WTC11 (cell line): ENCODE results near the gene ZDHHC14. TPM values are rescaled to one million over a fixed set of nuclear protein-coding genes. Genes with fewer than 3 reads are reported as not detected.

Source experiments
- ATAC-seq: fragments of 200-7000 bp; cut with Tn5 transposase; 2 replicates; pipeline ENCODE4 v1.10.0; 2021; ENCODE audit warnings: mild to moderate bottlenecking, moderate library complexity
- CTCF ChIA-PET: fragments of 300-600 bp; sonication (Branson Sonifier 250); formaldehyde crosslinking; loops from one replicate; lab custom pipeline; 2021; ENCODE audit warnings: antibody characterized with exemption; lab: Charles Lee
- POLR2A ChIA-PET: fragments of 350-600 bp; sonication (Branson Sonifier 250); formaldehyde crosslinking; loops from one replicate; lab custom pipeline; 2021; ENCODE audit warnings: antibody characterized with exemption; lab: Charles Lee
- DNase-seq: peaks from one replicate; pipeline ENCODE4 v3.0.0; 2021; ENCODE audit warnings: low spot score
- H3K27ac Mint-ChIP-seq: 2 replicates; pipeline ENCODE4 v1.8.0; 2021; ENCODE audit warnings: mixed read lengths
- H3K27me3 Mint-ChIP-seq: 2 replicates; pipeline ENCODE4 v1.8.0; 2021; ENCODE audit warnings: low read depth, mild to moderate bottlenecking, moderate library complexity, mixed read lengths
- H3K36me3 Mint-ChIP-seq: 2 replicates; pipeline ENCODE4 v1.8.0; 2021; ENCODE audit warnings: mixed read lengths
- H3K4me1 Mint-ChIP-seq: 2 replicates; pipeline ENCODE4 v1.8.0; 2022; ENCODE audit warnings: mixed read lengths
- H3K4me3 Mint-ChIP-seq: 2 replicates; pipeline ENCODE4 v1.8.0; 2021; ENCODE audit warnings: mild to moderate bottlenecking, moderate library complexity, mixed read lengths
- H3K9me3 Mint-ChIP-seq: 2 replicates; pipeline ENCODE4 v1.8.0; 2021; ENCODE audit warnings: mixed read lengths
- CBFB ChIP-seq: sonication (generic); formaldehyde crosslinking; IDR thresholded peaks from 2 replicates; pipeline ENCODE4 v1.8.1; 2022; ENCODE audit warnings: mild to moderate bottlenecking, low read depth, missing genetic modification reagents
- EMX1 ChIP-seq: fragments of 250-450 bp; sonication (Bioruptor Pico); IDR thresholded peaks from 2 replicates; pipeline ENCODE4 v1.8.0; 2021; ENCODE audit warnings: mild to moderate bottlenecking
- FOXJ3 ChIP-seq: sonication (generic); formaldehyde crosslinking; IDR thresholded peaks from 2 replicates; pipeline ENCODE4 v1.9.0; 2021; ENCODE audit warnings: missing genetic modification reagents, mild to moderate bottlenecking, borderline replicate concordance
- FOXP1 ChIP-seq: sonication (generic); formaldehyde crosslinking; IDR thresholded peaks from 2 replicates; pipeline ENCODE4 v1.8.0; 2022; ENCODE audit warnings: missing genetic modification reagents, mild to moderate bottlenecking, moderate library complexity, borderline replicate concordance
- HMGA2 ChIP-seq: fragments of 250-450 bp; sonication (Bioruptor Pico); IDR thresholded peaks from 2 replicates; pipeline ENCODE4 v1.4.0; 2021; ENCODE audit warnings: mild to moderate bottlenecking, moderate library complexity
- IRF2 ChIP-seq: sonication (generic); formaldehyde crosslinking; IDR thresholded peaks from 2 replicates; pipeline ENCODE4 v1.8.0; 2022; ENCODE audit warnings: low read depth, missing genetic modification reagents, borderline replicate concordance
- JUN ChIP-seq: sonication (generic); formaldehyde crosslinking; IDR thresholded peaks from 2 replicates; pipeline ENCODE4 v1.8.0; 2023; ENCODE audit warnings: mild to moderate bottlenecking, missing genetic modification reagents
- NFATC4 ChIP-seq: fragments of 250-450 bp; sonication (Bioruptor Pico); IDR thresholded peaks from 2 replicates; pipeline ENCODE4 v1.9.0; 2021; ENCODE audit warnings: mild to moderate bottlenecking
- NR1H2 ChIP-seq: sonication (generic); formaldehyde crosslinking; IDR thresholded peaks from 2 replicates; pipeline ENCODE4 v1.9.0; 2021; ENCODE audit warnings: mild to moderate bottlenecking, moderate library complexity, missing genetic modification reagents
- SMAD3 ChIP-seq: sonication (generic); formaldehyde crosslinking; IDR thresholded peaks from 2 replicates; pipeline ENCODE4 v1.8.0; 2022; ENCODE audit warnings: missing genetic modification reagents, mild to moderate bottlenecking, borderline replicate concordance
- TEAD4 ChIP-seq: sonication (generic); formaldehyde crosslinking; IDR thresholded peaks from 2 replicates; pipeline ENCODE4 v1.8.0; 2022; ENCODE audit warnings: mild to moderate bottlenecking, missing genetic modification reagents
- ZNF232 ChIP-seq: sonication (generic); formaldehyde crosslinking; IDR thresholded peaks from 2 replicates; pipeline ENCODE4 v1.8.0; 2022; ENCODE audit warnings: mild to moderate bottlenecking, missing genetic modification reagents
- ZNF671 ChIP-seq: fragments of 250-450 bp; sonication (Bioruptor Pico); IDR thresholded peaks from 2 replicates; pipeline ENCODE4 v1.8.0; 2021; ENCODE audit warnings: mild to moderate bottlenecking
- total RNA-seq: library from RNA; stranded (reverse); gene quantifications from 3 replicates; pipeline ENCODE4 v1.2.3, GENCODE V29; 2021
- TF ChIP-seq, protein P1 (sequence below): sonication (generic); formaldehyde crosslinking; IDR thresholded peaks from 2 replicates; pipeline ENCODE4 v1.8.0; 2022; ENCODE audit warnings: mild to moderate bottlenecking, missing genetic modification reagents
- TF ChIP-seq, protein P2 (sequence below): fragments of 250-450 bp; sonication (Bioruptor Pico); IDR thresholded peaks from 2 replicates; pipeline ENCODE4 v2.1.2; 2022; ENCODE audit warnings: mild to moderate bottlenecking, moderate library complexity
- TF ChIP-seq, protein P3 (sequence below): fragments of 250-450 bp; sonication (Bioruptor Pico); IDR thresholded peaks from 2 replicates; pipeline ENCODE4 v1.9.0; 2021; ENCODE audit warnings: mild to moderate bottlenecking, borderline replicate concordance

ZDHHC14 gene
- total RNA-seq, 1 experiment from 2014 or later: 6.6 TPM

DNA sequence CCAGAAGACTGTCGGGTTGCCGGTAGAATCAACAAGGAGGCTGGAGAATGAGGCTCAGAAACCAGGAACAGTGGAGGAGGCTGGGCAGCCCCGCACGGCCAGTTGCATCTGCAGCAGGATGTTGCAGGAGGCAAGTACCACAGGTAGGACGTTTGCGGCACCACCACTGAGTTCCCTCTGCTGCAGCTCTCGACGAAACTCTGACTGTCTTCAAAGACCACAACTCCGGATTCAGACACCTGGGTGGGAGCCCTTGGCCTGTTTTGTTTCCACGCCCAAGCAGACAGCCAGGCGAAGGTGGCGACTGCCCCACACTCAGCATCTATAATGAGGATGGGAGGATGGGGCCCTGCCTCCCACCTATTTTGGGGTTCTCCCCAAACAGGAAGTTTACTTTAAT, 218.2 kb downstream of the ZDHHC14 start:
- ChIA-PET CTCF (no interaction called here), POLR2A (no interaction called here)
- Mint-ChIP-seq H3K4me1 (peaks cover 14% of the 10 kb centered on the region), H3K36me3 (peaks cover 3% of the 10 kb centered on the region; the same call in 1 of the 2 replicates), H3K9me3 (no peaks in the 10 kb centered on the region), H3K27me3 (no peaks in the 10 kb centered on the region), H3K4me3 (no peak overlapping the region), H3K27ac (no peak overlapping the region; the same call in 1 of the 2 replicates)
- TF ChIP-seq ZNF232: no peak
- no peak for TF ChIP-seq NFATC4
- TF ChIP-seq TEAD4 (CRISPR knock-in tag): no peak
- TF ChIP-seq FOXJ3 (CRISPR knock-in tag): no peak
- no peak for TF ChIP-seq EMX1 (CRISPR knock-in tag)
- no peak for TF ChIP-seq HMGA2 (CRISPR knock-in tag)
- no peak for TF ChIP-seq NR1H2 (CRISPR knock-in tag)
- TF ChIP-seq ZNF671 (CRISPR knock-in tag): no peak
- no peak for TF ChIP-seq CBFB (CRISPR knock-in tag)
- no peak for ATAC-seq
- DNase-seq: no peak

DNA sequence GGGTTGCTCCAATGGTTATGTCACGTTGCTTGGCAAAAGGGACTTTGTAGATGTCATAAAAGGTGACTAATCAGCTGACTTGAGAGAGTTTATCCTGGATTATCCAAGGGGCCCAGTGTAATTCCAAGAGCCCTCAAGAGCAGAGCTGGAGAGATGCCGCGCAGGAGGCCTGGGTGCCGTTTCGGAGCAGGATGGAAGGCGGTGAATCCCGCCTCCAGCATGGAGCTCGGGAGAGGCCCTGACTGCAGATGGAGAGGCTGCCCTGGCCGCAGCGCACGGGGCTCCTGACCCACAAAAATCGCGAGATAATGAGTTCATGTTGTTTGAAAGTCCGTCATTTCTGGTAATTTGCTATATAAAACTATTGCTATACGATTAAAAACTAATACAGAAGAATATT, 219.8 kb downstream of the ZDHHC14 start:
- DNase-seq: no peak
- POLR2A ChIA-PET: no interaction called here
- Mint-ChIP-seq H3K27ac (no peak overlapping the region), H3K9me3 (no peaks in the 10 kb centered on the region), H3K27me3 (no peaks in the 10 kb centered on the region), H3K4me3 (no peak overlapping the region), H3K4me1 (peaks cover 20% of the 10 kb centered on the region), H3K36me3 (peaks cover 3% of the 10 kb centered on the region; the same call in 1 of the 2 replicates)
- CTCF ChIA-PET: no interaction called here
- no peak for ATAC-seq
- TF ChIP-seq FOXP1 (CRISPR knock-in tag): no peak
- TF ChIP-seq, protein P1, sequence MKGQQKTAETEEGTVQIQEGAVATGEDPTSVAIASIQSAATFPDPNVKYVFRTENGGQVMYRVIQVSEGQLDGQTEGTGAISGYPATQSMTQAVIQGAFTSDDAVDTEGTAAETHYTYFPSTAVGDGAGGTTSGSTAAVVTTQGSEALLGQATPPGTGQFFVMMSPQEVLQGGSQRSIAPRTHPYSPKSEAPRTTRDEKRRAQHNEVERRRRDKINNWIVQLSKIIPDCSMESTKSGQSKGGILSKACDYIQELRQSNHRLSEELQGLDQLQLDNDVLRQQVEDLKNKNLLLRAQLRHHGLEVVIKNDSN: no peak

DNA sequence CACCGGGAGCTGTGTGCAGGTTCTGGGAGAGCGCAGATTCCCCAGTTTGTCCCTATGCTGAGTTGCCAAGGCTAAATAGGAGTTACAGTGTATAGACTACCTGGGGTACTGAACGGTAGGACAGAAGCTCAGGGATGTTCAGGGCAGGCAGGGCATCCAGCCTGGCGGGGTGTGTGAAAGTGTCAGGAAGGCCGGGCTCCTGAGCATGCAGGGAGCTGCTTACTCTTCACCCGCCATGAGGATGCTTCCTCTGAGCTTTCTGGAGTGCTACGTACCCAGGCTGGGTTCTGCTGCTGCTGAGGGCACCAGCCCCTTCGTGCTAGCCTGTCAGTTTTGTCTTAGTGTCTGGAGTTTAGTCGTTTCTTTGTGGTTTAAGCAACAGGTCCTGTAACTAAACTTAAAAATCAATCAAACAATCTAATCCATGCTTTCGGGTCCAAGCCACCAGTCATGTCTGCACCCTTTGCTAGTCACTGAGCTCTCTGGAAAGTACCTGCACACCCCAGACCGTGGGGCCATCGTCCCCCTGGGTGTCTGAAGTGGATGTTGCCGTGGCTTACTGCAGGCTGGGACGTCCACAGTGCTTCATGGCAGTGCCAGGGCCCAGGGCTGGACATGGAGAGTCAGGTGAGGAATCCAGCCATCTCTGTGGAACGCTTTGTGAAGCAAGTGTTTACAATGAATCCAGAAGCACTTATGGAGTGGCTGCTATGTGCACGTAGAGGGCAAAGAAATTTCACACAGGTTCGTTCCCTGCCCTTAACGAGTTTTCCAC, 221.7 kb downstream of the ZDHHC14 start:
- Mint-ChIP-seq H3K4me3 (no peak overlapping the region), H3K27ac (peak overlapping the region; percentile 33; the same call in 1 of the 2 replicates), H3K9me3 (no peaks in the 10 kb centered on the region), H3K36me3 (peaks cover 3% of the 10 kb centered on the region; the same call in 1 of the 2 replicates), H3K27me3 (no peaks in the 10 kb centered on the region), H3K4me1 (peaks cover 31% of the 10 kb centered on the region)
- no peak for DNase-seq
- CTCF ChIA-PET: interaction anchor here (0.7 kb wide), 1 partner anchor 50 kb away, joined by 3 read pairs; no protein-coding TSS in a partner anchor
- POLR2A ChIA-PET: interaction anchor here (0.7 kb wide), 1 partner anchor 84 kb away, joined by 4 read pairs; no protein-coding TSS in a partner anchor
- no peak for ATAC-seq
- TF ChIP-seq IRF2 (CRISPR knock-in tag): no peak
- TF ChIP-seq, all 79 proteins: peak for 0

DNA sequence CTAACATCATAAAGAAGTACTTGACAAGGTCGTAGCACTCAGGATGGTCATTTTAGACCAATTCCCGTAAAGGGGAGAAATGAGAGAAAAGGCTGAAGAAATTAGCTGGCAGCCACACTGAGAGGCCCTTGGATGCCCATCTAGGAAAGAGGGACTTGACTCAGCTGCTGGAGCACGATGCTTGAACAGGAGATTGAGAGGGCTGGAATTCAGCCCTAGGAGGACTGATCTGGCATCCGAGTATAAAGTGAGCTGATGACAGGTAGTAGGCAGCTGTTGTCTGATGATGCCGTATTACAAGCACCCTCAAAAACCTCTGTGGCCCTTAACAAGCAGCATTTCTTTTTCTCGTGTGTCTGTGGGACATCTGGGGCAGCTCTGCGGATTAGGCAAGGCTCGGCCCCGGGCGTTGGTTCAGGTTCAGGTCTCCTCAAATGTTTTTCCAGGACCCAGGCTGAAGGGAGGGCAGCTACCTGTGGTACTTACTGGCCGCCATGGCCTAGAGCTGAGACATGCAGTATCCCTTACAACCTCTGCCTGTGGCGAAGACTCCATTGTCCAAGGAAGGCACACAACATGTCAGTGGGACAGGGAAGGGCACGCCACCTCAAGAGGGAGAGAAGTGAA, 222.4 kb downstream of the ZDHHC14 start:
- POLR2A ChIA-PET: no interaction called here
- DNase-seq (no peak), ATAC-seq (no peak)
- Mint-ChIP-seq H3K27ac (peak overlapping the region; percentile 33), H3K4me1 (peaks cover 32% of the 10 kb centered on the region), H3K36me3 (peaks cover 6% of the 10 kb centered on the region; the same call in 1 of the 2 replicates), H3K9me3 (no peaks in the 10 kb centered on the region), H3K27me3 (peaks cover under 1% of the 10 kb centered on the region; the same call in 1 of the 2 replicates), H3K4me3 (no peak overlapping the region)
- TF ChIP-seq JUN: no peak
- no peak for TF ChIP-seq FOXJ3 (CRISPR knock-in tag)
- TF ChIP-seq, protein P2, sequence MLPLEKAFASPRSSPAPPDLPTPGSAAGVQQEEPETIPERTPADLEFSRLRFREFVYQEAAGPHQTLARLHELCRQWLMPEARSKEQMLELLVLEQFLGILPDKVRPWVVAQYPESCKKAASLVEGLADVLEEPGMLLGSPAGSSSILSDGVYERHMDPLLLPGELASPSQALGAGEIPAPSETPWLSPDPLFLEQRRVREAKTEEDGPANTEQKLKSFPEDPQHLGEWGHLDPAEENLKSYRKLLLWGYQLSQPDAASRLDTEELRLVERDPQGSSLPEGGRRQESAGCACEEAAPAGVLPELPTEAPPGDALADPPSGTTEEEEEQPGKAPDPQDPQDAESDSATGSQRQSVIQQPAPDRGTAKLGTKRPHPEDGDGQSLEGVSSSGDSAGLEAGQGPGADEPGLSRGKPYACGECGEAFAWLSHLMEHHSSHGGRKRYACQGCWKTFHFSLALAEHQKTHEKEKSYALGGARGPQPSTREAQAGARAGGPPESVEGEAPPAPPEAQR: no peak
- no peak for TF ChIP-seq SMAD3 (CRISPR knock-in tag)
- TF ChIP-seq, protein P3, sequence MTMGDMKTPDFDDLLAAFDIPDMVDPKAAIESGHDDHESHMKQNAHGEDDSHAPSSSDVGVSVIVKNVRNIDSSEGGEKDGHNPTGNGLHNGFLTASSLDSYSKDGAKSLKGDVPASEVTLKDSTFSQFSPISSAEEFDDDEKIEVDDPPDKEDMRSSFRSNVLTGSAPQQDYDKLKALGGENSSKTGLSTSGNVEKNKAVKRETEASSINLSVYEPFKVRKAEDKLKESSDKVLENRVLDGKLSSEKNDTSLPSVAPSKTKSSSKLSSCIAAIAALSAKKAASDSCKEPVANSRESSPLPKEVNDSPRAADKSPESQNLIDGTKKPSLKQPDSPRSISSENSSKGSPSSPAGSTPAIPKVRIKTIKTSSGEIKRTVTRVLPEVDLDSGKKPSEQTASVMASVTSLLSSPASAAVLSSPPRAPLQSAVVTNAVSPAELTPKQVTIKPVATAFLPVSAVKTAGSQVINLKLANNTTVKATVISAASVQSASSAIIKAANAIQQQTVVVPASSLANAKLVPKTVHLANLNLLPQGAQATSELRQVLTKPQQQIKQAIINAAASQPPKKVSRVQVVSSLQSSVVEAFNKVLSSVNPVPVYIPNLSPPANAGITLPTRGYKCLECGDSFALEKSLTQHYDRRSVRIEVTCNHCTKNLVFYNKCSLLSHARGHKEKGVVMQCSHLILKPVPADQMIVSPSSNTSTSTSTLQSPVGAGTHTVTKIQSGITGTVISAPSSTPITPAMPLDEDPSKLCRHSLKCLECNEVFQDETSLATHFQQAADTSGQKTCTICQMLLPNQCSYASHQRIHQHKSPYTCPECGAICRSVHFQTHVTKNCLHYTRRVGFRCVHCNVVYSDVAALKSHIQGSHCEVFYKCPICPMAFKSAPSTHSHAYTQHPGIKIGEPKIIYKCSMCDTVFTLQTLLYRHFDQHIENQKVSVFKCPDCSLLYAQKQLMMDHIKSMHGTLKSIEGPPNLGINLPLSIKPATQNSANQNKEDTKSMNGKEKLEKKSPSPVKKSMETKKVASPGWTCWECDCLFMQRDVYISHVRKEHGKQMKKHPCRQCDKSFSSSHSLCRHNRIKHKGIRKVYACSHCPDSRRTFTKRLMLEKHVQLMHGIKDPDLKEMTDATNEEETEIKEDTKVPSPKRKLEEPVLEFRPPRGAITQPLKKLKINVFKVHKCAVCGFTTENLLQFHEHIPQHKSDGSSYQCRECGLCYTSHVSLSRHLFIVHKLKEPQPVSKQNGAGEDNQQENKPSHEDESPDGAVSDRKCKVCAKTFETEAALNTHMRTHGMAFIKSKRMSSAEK (CRISPR knock-in tag): no peak
- TF ChIP-seq, all 79 proteins: peak for 0
- CTCF ChIA-PET: no interaction called here
